ENCODE results near the gene CCDC88C.

CCDC88C gene

DNA sequence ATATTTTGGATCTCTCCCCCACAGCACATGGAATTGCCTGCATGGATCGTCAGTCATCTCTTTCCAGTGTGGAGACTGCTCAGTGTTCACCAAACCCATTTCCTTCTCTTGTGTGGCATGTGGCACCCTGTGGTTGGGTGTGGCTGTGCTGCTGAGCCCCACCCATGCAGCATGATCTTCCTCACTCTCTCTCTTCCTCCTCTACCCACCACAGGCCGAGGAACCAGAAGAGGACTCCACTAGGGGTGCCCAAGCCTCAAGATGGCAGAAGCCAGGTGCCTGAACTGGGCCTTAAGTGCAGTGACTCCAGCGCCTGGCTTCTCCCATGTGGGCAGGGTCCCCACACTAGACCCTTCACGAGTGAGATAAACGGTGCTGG is 106.3 kb downstream of the CCDC88C start:
- no peaks in the 10 kb centered on the region for H3K27me3 ChIP-seq (replicated peaks in 2 of 5; ENCODE audit: control insufficient read depth in 4 of 5, insufficient read depth in 5 of 5, low read length in 4 of 5)
- H3K27ac ChIP-seq (ENCODE audit: insufficient read depth in 1 of 2, low read depth in 1 of 2, low read length in 2 of 2, poor library complexity in 1 of 2, severe bottlenecking in 2 of 2), result peak overlapping the region in 1 of 2 experiments; percentile 6
- H3K36me3 ChIP-seq (ENCODE audit: control insufficient read depth in 4 of 4, insufficient read depth in 4 of 4, low read length in 3 of 4), result peaks cover 12 to 90% (median 71%) of the 10 kb centered on the region in 4 experiments
- WGBS (ENCODE audit: insufficient coverage), result 77% methylated on average over 4 of the region's 5 CpGs
- peak in 2 of 3 donors; percentile 39 to 53 for DNase-seq
- ChIA-PET CTCF (interaction anchor here (1.3 to 2.3 kb wide), 2 partner anchors 12 to 63 kb away, joined by 3 to 8 read pairs; no protein-coding TSS in a partner anchor), POLR2A (no interaction called here)
- no peak overlapping the region for H3K4me3 ChIP-seq (ENCODE audit: control insufficient read depth in 1 of 7, extremely low read depth in 1 of 7, insufficient read depth in 4 of 7, low read depth in 2 of 7, low read length in 6 of 7)
- no peaks in the 10 kb centered on the region for H3K9me3 ChIP-seq (ENCODE audit: control extremely low read depth in 1 of 5, control insufficient read depth in 4 of 5, insufficient read depth in 2 of 5, low read depth in 1 of 5, low read length in 4 of 5)
- H3K4me1 ChIP-seq (ENCODE audit: control extremely low read depth in 1 of 4, control insufficient read depth in 4 of 4, insufficient read depth in 4 of 4, low read length in 3 of 4), result peaks cover 0 to 20% (median 14%) of the 10 kb centered on the region in 4 experiments

DNA sequence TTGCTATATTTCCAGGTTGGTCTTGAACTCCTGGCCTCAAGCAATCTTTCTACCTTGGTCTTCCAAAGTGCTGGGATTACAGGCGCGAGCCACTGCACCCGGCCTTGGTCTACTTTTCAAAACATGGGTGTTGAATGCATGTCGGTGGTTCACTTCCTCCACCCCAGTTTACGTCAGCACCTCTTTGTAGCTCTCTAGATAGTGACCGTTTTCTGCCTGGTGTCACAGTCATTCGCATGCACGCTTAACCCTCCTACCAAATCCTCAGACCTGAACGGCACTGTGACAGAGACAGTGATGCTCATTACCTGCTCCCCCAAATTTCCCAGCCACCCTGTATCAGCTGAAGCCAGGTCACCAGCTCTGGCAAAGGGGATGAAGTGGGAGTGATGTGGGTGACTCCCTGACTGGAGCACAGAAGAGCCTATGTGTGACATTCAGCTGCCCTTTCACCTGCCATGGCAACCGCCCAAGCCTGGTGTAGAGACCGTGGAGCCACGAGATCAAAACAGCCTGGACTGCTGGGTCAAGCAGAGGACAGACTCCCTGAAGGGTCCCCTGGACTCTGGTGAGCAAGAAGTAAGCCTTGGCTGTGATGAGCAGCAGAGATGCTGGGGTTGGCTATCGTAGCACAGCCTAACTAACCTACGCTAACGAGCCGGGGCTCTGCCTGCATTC is 106.9 kb downstream of the CCDC88C start:
- no peaks in the 10 kb centered on the region for H3K9me3 ChIP-seq (ENCODE audit: control extremely low read depth in 1 of 5, control insufficient read depth in 4 of 5, insufficient read depth in 2 of 5, low read depth in 1 of 5, low read length in 4 of 5)
- H3K27ac ChIP-seq (ENCODE audit: insufficient read depth in 1 of 2, low read depth in 1 of 2, low read length in 2 of 2, poor library complexity in 1 of 2, severe bottlenecking in 2 of 2), result peak overlapping the region in 1 of 2 experiments; percentile 6
- H3K4me3 ChIP-seq (ENCODE audit: control insufficient read depth in 1 of 7, extremely low read depth in 1 of 7, insufficient read depth in 4 of 7, low read depth in 2 of 7, low read length in 6 of 7), result no peak overlapping the region
- WGBS (ENCODE audit: insufficient coverage), result 96% methylated on average over 10 of the region's 16 CpGs
- DNase-seq, result no peak
- peaks cover 0 to 15% (median 9%) of the 10 kb centered on the region in 4 experiments for H3K4me1 ChIP-seq (ENCODE audit: control extremely low read depth in 1 of 4, control insufficient read depth in 4 of 4, insufficient read depth in 4 of 4, low read length in 3 of 4)
- no peaks in the 10 kb centered on the region for H3K27me3 ChIP-seq (replicated peaks in 2 of 5; ENCODE audit: control insufficient read depth in 4 of 5, insufficient read depth in 5 of 5, low read length in 4 of 5)
- H3K36me3 ChIP-seq (ENCODE audit: control insufficient read depth in 4 of 4, insufficient read depth in 4 of 4, low read length in 3 of 4), result peaks cover 12 to 95% (median 75%) of the 10 kb centered on the region in 4 experiments
- ChIA-PET CTCF (interaction anchor here (1.6 kb wide), 1 partner anchor 8 kb away, joined by 5 read pairs; no protein-coding TSS in a partner anchor), POLR2A (no interaction called here)

GRCh38 chr14:91309756-91310280 is 107.8 kb downstream of the CCDC88C start:
- Histone ChIP-seq H3K4me1 (ENCODE audit: control extremely low read depth in 1 of 4, control insufficient read depth in 4 of 4, insufficient read depth in 4 of 4, low read length in 3 of 4) (peaks cover 0 to 7% (median 5%) of the 10 kb centered on the region in 4 experiments), H3K27ac (ENCODE audit: insufficient read depth in 1 of 2, low read depth in 1 of 2, low read length in 2 of 2, poor library complexity in 1 of 2, severe bottlenecking in 2 of 2) (no peak overlapping the region), H3K27me3 (replicated peaks in 2 of 5; ENCODE audit: control insufficient read depth in 4 of 5, insufficient read depth in 5 of 5, low read length in 4 of 5) (no peaks in the 10 kb centered on the region), H3K4me3 (ENCODE audit: control insufficient read depth in 1 of 7, extremely low read depth in 1 of 7, insufficient read depth in 4 of 7, low read depth in 2 of 7, low read length in 6 of 7) (no peak overlapping the region), H3K36me3 (ENCODE audit: control insufficient read depth in 4 of 4, insufficient read depth in 4 of 4, low read length in 3 of 4) (peaks cover 10 to 96% (median 73%) of the 10 kb centered on the region in 4 experiments), H3K9me3 (ENCODE audit: control extremely low read depth in 1 of 5, control insufficient read depth in 4 of 5, insufficient read depth in 2 of 5, low read depth in 1 of 5, low read length in 4 of 5) (no peaks in the 10 kb centered on the region)
- CTCF ChIA-PET, result interaction anchor here (0.6 to 1.6 kb wide), 4 partner anchors 9 to 137 kb away, joined by 3 to 5 read pairs (median 4); no protein-coding TSS in a partner anchor
- POLR2A ChIA-PET, result no interaction called here
- 85% methylated on average over 14 of the region's 15 CpGs for WGBS (ENCODE audit: insufficient coverage)
- DNase-seq, result no peak

GRCh38 chr14:91308337-91308736 is 109.3 kb downstream of the CCDC88C start:
- Histone ChIP-seq H3K27me3 (replicated peaks in 2 of 5; ENCODE audit: control insufficient read depth in 4 of 5, insufficient read depth in 5 of 5, low read length in 4 of 5) (no peaks in the 10 kb centered on the region), H3K4me1 (ENCODE audit: control extremely low read depth in 1 of 4, control insufficient read depth in 4 of 4, insufficient read depth in 4 of 4, low read length in 3 of 4) (peaks cover 0 to 10% (median 7%) of the 10 kb centered on the region in 4 experiments), H3K9me3 (ENCODE audit: control extremely low read depth in 1 of 5, control insufficient read depth in 4 of 5, insufficient read depth in 2 of 5, low read depth in 1 of 5, low read length in 4 of 5) (no peaks in the 10 kb centered on the region), H3K4me3 (ENCODE audit: control insufficient read depth in 1 of 7, extremely low read depth in 1 of 7, insufficient read depth in 4 of 7, low read depth in 2 of 7, low read length in 6 of 7) (no peak overlapping the region), H3K27ac (ENCODE audit: insufficient read depth in 1 of 2, low read depth in 1 of 2, low read length in 2 of 2, poor library complexity in 1 of 2, severe bottlenecking in 2 of 2) (no peak overlapping the region), H3K36me3 (ENCODE audit: control insufficient read depth in 4 of 4, insufficient read depth in 4 of 4, low read length in 3 of 4) (peaks cover 10 to 95% (median 64%) of the 10 kb centered on the region in 4 experiments)
- DNase-seq, result no peak
- CTCF ChIA-PET, result interaction anchor here (1.1 to 1.4 kb wide), 2 partner anchors 8 to 112 kb away, joined by 3 to 4 read pairs; no protein-coding TSS in a partner anchor
- 99% methylated on average over 6 of the region's 8 CpGs for WGBS (ENCODE audit: insufficient coverage)
- POLR2A ChIA-PET, result no interaction called here

DNA sequence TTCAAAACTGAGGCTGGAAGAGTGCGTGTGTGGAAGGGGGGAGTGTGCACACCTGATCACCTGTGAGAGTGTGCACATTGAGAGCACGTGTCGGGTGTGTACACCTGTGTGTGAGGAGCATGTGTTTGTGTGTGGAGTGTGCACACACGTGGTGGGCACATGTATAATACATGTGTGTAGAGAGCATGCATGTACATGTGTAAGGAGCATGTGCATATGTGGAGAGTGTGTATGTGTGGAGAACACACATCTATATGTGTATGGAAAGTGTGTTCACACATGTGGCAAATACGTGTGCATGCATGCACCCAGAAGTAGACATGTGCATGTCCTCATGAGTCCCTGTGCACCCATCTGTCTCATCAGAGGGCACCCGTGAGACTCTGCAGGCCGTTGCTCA is 110.0 kb downstream of the CCDC88C start:
- ChIA-PET CTCF (no interaction called here), POLR2A (no interaction called here)
- peaks cover 0 to 16% (median 10%) of the 10 kb centered on the region in 4 experiments for H3K4me1 ChIP-seq (ENCODE audit: control extremely low read depth in 1 of 4, control insufficient read depth in 4 of 4, insufficient read depth in 4 of 4, low read length in 3 of 4)
- H3K36me3 ChIP-seq (ENCODE audit: control insufficient read depth in 4 of 4, insufficient read depth in 4 of 4, low read length in 3 of 4), result peaks cover 10 to 88% (median 61%) of the 10 kb centered on the region in 4 experiments
- no peak overlapping the region for H3K27ac ChIP-seq (ENCODE audit: insufficient read depth in 1 of 2, low read depth in 1 of 2, low read length in 2 of 2, poor library complexity in 1 of 2, severe bottlenecking in 2 of 2)
- no peaks in the 10 kb centered on the region for H3K27me3 ChIP-seq (replicated peaks in 2 of 5; ENCODE audit: control insufficient read depth in 4 of 5, insufficient read depth in 5 of 5, low read length in 4 of 5)
- H3K4me3 ChIP-seq (ENCODE audit: control insufficient read depth in 1 of 7, extremely low read depth in 1 of 7, insufficient read depth in 4 of 7, low read depth in 2 of 7, low read length in 6 of 7), result no peak overlapping the region
- H3K9me3 ChIP-seq (ENCODE audit: control extremely low read depth in 1 of 5, control insufficient read depth in 4 of 5, insufficient read depth in 2 of 5, low read depth in 1 of 5, low read length in 4 of 5), result no peaks in the 10 kb centered on the region
- no peak for DNase-seq
- WGBS (ENCODE audit: insufficient coverage), result 100% methylated on average over 7 of the region's 7 CpGs

DNA sequence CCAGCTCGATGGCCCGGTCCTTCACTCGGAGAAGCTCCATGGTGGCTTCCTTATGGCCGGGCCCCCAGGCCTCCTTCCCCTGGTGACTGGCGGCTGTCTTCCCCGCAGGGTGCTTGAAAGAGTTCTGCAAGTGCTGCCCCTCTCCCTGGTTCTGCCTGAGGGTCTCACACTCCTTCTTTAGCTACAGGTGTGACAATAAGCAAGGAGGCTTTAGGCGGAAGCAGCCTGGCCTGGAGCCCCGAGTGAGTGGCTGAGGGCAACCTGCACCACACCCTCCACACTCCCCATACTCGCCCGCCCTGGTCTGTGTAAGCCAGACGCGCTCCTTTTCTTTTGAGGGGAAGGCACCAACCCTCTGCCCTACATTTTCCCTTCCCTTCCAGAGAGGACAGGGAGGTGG is 110.6 kb downstream of the CCDC88C start:
- WGBS (ENCODE audit: insufficient coverage), result 95% methylated on average over 11 of the region's 12 CpGs
- no peak overlapping the region for H3K27ac ChIP-seq (ENCODE audit: insufficient read depth in 1 of 2, low read depth in 1 of 2, low read length in 2 of 2, poor library complexity in 1 of 2, severe bottlenecking in 2 of 2)
- no peaks in the 10 kb centered on the region for H3K9me3 ChIP-seq (ENCODE audit: control extremely low read depth in 1 of 5, control insufficient read depth in 4 of 5, insufficient read depth in 2 of 5, low read depth in 1 of 5, low read length in 4 of 5)
- H3K27me3 ChIP-seq (replicated peaks in 2 of 5; ENCODE audit: control insufficient read depth in 4 of 5, insufficient read depth in 5 of 5, low read length in 4 of 5), result no peaks in the 10 kb centered on the region
- ChIA-PET CTCF (interaction anchor here (1.5 kb wide), 1 partner anchor 14 kb away, joined by 4 read pairs; no protein-coding TSS in a partner anchor), POLR2A (no interaction called here)
- peaks cover 0 to 16% (median 10%) of the 10 kb centered on the region in 4 experiments for H3K4me1 ChIP-seq (ENCODE audit: control extremely low read depth in 1 of 4, control insufficient read depth in 4 of 4, insufficient read depth in 4 of 4, low read length in 3 of 4)
- H3K36me3 ChIP-seq (ENCODE audit: control insufficient read depth in 4 of 4, insufficient read depth in 4 of 4, low read length in 3 of 4), result peaks cover 14 to 86% (median 63%) of the 10 kb centered on the region in 4 experiments
- DNase-seq, result no peak
- H3K4me3 ChIP-seq (ENCODE audit: control insufficient read depth in 1 of 7, extremely low read depth in 1 of 7, insufficient read depth in 4 of 7, low read depth in 2 of 7, low read length in 6 of 7), result no peak overlapping the region

- CTCF ChIA-PET, result interaction anchor here (1.5 kb wide), 1 partner anchor 14 kb away, joined by 4 read pairs; no protein-coding TSS in a partner anchor
- H3K27ac ChIP-seq (ENCODE audit: insufficient read depth in 1 of 2, low read depth in 1 of 2, low read length in 2 of 2, poor library complexity in 1 of 2, severe bottlenecking in 2 of 2), result no peak overlapping the region
Measured at GRCh38 chr14:91306547-91306946, 111.1 kb downstream of the CCDC88C start.

More at GRCh38 chr14:91306547-91306946, 111.1 kb downstream of the CCDC88C start:
- DNase-seq, result no peak
- WGBS (ENCODE audit: insufficient coverage), result 100% methylated on average over 3 of the region's 3 CpGs
- POLR2A ChIA-PET, result no interaction called here
- Histone ChIP-seq H3K4me1 (ENCODE audit: control extremely low read depth in 1 of 4, control insufficient read depth in 4 of 4, insufficient read depth in 4 of 4, low read length in 3 of 4) (peaks cover 0 to 15% (median 9%) of the 10 kb centered on the region in 4 experiments), H3K36me3 (ENCODE audit: control insufficient read depth in 4 of 4, insufficient read depth in 4 of 4, low read length in 3 of 4) (peaks cover 14 to 89% (median 64%) of the 10 kb centered on the region in 4 experiments), H3K9me3 (ENCODE audit: control extremely low read depth in 1 of 5, control insufficient read depth in 4 of 5, insufficient read depth in 2 of 5, low read depth in 1 of 5, low read length in 4 of 5) (no peaks in the 10 kb centered on the region), H3K4me3 (ENCODE audit: control insufficient read depth in 1 of 7, extremely low read depth in 1 of 7, insufficient read depth in 4 of 7, low read depth in 2 of 7, low read length in 6 of 7) (no peak overlapping the region), H3K27me3 (replicated peaks in 2 of 5; ENCODE audit: control insufficient read depth in 4 of 5, insufficient read depth in 5 of 5, low read length in 4 of 5) (no peaks in the 10 kb centered on the region)

Data from common myeloid progenitor, CD34-positive (primary cell).